ENCODE measurements around the gene CDK2AP2. TPM values are rescaled to one million over a fixed set of nuclear protein-coding genes. Genes with fewer than 3 reads are reported as not detected.

CDK2AP2 gene
- total RNA-seq, 3 donors from 2014 or later = 32.1 to 35.4 (median 32.8) TPM

DNA sequence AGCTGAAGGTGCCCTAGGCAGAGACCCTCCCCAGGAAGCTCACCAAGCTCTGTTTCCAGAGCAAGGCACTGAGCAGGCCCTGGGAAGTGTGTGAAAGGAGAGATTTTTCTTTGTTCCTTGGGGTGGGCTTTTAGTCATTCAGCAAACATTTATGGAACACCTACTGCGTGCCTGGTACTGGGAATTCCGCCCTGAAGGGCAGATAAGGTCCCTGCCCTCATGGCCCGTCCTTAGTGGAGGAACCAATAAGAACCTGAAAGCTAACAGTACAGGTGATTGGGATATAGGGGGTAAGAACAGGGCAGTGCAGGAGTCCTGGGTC is 42.8 kb downstream of the CDK2AP2 start:
- H3K27ac ChIP-seq = peak overlapping the region; percentile 95 to 98
- H3K36me3 ChIP-seq = no peaks in the 10 kb centered on the region
- intact Hi-C loops (cut with DNase I; ENCODE audit: low total_unique reads) = no loop called here
- peak overlapping the region; percentile 50 to 74 (median 54) for H3K4me3 ChIP-seq
- peaks cover 5 to 8% of the 10 kb centered on the region in 2 donors for H3K4me1 ChIP-seq
- TF ChIP-seq POLR2A (IDR thresholded peaks at IDR 0.05) = no peak
- no peak for TF ChIP-seq POLR2AphosphoS5 (IDR thresholded peaks at IDR 0.05)
- TF ChIP-seq, protein P1, sequence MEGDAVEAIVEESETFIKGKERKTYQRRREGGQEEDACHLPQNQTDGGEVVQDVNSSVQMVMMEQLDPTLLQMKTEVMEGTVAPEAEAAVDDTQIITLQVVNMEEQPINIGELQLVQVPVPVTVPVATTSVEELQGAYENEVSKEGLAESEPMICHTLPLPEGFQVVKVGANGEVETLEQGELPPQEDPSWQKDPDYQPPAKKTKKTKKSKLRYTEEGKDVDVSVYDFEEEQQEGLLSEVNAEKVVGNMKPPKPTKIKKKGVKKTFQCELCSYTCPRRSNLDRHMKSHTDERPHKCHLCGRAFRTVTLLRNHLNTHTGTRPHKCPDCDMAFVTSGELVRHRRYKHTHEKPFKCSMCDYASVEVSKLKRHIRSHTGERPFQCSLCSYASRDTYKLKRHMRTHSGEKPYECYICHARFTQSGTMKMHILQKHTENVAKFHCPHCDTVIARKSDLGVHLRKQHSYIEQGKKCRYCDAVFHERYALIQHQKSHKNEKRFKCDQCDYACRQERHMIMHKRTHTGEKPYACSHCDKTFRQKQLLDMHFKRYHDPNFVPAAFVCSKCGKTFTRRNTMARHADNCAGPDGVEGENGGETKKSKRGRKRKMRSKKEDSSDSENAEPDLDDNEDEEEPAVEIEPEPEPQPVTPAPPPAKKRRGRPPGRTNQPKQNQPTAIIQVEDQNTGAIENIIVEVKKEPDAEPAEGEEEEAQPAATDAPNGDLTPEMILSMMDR (IDR thresholded peaks at IDR 0.05) = no peak
- no peaks in the 10 kb centered on the region for H3K27me3 ChIP-seq
- no peaks in the 10 kb centered on the region for H3K9me3 ChIP-seq
- DNase-seq (ENCODE audit: low spot score in 2 of 2) = no peak

DNA sequence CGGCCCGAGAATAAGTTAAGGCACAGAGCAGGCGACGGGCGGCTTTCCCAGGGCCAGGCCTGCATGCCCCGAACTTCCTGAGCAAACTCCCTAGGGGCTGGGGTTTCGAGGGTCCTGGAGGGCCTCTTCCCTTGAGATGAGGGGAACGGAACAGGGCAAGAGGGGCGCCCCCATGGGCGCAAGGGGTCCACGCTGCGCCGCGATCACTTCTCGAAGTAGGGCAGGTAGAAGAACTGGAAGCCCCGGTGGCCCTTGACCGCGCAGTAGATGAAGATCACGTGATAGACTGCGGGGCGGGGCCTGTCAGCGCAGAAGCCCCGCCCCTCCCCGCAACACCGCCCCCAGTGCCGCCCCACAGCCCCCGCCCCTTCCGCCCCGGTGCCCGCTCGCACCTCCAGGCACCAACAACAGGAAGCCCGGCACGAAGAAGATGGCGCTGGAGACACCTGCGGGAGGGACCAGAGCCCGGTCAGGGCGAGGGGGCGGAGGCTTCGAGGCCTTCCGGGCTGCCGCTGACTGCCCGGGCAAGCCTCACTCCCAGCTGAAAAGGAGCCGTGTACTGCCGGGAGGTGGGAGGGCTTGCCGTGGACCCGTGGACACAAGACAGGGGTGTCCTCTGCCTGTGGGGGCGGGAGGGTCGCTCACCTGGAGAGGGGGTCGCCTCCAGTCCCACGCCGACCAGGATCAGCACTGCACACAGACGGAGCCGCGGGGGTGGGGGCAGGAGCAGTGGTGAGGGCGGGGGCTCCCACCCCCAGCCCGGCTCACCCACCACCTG is 43.4 kb downstream of the CDK2AP2 start:
- intact Hi-C loops (cut with DNase I; ENCODE audit: low total_unique reads) = no loop called here
- Histone ChIP-seq H3K4me3 (peak overlapping the region; percentile 50 to 74 (median 54)), H3K27ac (peak overlapping the region; percentile 95 to 98), H3K4me1 (peaks cover 5 to 8% of the 10 kb centered on the region in 2 donors), H3K9me3 (no peaks in the 10 kb centered on the region), H3K36me3 (no peaks in the 10 kb centered on the region), H3K27me3 (no peaks in the 10 kb centered on the region)
- DNase-seq (ENCODE audit: low spot score in 2 of 2) = peak; percentile 84 to 92
- TF ChIP-seq, protein P1 (IDR thresholded peaks at IDR 0.05) = no peak
- TF ChIP-seq POLR2AphosphoS5 (IDR thresholded peaks at IDR 0.05) = peak in 2 of 3 donors; percentile 40 to 55
- peak; percentile 26 for TF ChIP-seq POLR2A (IDR thresholded peaks at IDR 0.05)

DNA sequence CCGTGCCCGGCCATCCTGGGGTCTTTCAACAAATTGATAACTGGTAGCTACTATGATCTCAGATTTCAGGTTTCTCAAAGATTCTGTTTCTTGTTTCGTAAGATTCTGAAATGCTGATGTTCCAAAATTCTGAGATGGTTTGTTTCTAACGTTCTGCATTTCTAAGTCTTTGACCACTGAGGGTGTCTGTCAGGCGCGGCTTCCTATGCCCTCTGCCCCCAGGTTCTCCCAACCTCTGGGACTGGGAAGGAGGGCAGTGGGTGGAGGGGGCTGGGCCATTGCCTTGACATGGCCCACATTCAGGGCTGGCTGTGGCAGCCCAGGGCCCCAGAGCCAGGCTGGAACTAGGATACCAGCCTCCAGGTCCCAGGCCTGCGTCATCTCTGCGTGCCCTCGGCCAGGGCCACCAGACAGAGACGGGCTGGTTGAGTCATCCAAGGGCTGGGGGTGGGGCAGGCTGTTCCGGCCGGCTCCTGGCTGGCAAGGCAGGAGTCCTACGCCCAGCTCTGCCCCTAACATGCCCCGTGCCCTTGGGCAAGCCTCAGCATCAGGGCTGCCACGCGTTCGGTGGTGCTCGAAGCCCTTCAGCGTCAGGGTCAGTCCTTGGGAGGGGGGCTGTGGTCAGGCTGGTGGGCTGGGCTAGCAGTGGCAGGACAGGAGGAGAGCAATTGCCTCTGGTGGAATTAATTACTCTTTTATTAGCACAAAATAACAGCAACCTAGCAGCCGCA is 44.1 kb downstream of the CDK2AP2 start:
- intact Hi-C loops (cut with DNase I; ENCODE audit: low total_unique reads) = no loop called here
- TF ChIP-seq POLR2AphosphoS5 (IDR thresholded peaks at IDR 0.05) (peak in 1 of 3 donors; percentile 40), POLR2A (IDR thresholded peaks at IDR 0.05) (peak; percentile 18)
- TF ChIP-seq, protein P1 (IDR thresholded peaks at IDR 0.05) = no peak
- H3K4me1 ChIP-seq = peaks cover 5 to 8% of the 10 kb centered on the region in 2 donors
- peak overlapping the region; percentile 50 to 74 (median 54) for H3K4me3 ChIP-seq
- no peaks in the 10 kb centered on the region for H3K36me3 ChIP-seq
- H3K9me3 ChIP-seq = no peaks in the 10 kb centered on the region
- H3K27me3 ChIP-seq = no peaks in the 10 kb centered on the region
- peak overlapping the region; percentile 95 to 98 for H3K27ac ChIP-seq
- peak; percentile 83 to 90 for DNase-seq (ENCODE audit: low spot score in 2 of 2)

DNA sequence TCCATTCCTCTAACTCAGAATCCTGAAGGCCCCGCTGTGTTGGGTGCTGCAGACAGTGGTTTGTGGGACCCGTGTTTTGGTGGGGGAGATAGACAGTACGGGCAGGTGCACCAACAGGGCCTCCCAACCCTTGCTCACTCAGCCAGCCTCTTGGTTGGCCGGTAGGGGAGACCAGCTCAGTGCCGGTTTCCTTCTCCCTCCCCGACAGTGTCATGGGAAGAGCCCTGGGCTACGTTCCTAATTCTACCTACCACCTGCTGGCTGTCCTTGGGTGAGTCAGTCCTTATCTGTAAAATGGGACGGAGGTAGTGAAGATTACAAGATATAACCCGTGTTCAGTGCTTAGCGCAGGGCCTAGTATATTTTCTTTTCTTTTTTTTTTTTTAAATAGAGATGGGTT is 44.8 kb downstream of the CDK2AP2 start:
- H3K4me3 ChIP-seq = no peak overlapping the region
- peaks cover 5 to 8% of the 10 kb centered on the region in 2 donors for H3K4me1 ChIP-seq
- TF ChIP-seq POLR2A (IDR thresholded peaks at IDR 0.05) = no peak
- TF ChIP-seq, protein P1 (IDR thresholded peaks at IDR 0.05) = no peak
- no peak for TF ChIP-seq POLR2AphosphoS5 (IDR thresholded peaks at IDR 0.05)
- peak overlapping the region in 1 of 2 donors; percentile 95 for H3K27ac ChIP-seq
- intact Hi-C loops (cut with DNase I; ENCODE audit: low total_unique reads) = no loop called here
- no peaks in the 10 kb centered on the region for H3K36me3 ChIP-seq
- no peaks in the 10 kb centered on the region for H3K27me3 ChIP-seq
- no peaks in the 10 kb centered on the region for H3K9me3 ChIP-seq
- DNase-seq (ENCODE audit: low spot score in 2 of 2) = no peak

DNA sequence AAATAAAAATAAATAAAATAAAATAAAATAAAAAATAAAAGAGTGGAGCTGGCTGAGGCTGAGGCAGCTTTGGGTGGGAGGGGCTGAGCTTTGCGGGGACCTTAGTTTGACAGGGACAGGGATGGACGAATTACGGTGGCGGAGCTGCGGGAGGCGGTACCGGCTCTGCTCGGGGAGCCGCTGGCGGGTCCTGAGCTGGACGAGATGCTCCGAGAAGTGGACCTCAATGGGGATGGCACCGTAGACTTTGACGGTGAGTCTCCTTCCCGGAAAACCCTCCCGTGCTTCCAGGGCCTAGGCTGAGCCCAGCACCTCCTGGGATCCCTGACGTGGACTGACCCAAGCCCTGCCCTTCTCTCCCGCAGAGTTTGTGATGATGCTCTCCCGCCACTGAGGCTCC is 49.7 kb downstream of the CDK2AP2 start:
- no peak overlapping the region for H3K4me3 ChIP-seq
- TF ChIP-seq POLR2AphosphoS5 (IDR thresholded peaks at IDR 0.05) = no peak
- no peak for TF ChIP-seq POLR2A (IDR thresholded peaks at IDR 0.05)
- TF ChIP-seq, protein P1 (IDR thresholded peaks at IDR 0.05) = no peak
- no peaks in the 10 kb centered on the region for H3K36me3 ChIP-seq
- H3K27ac ChIP-seq = no peak overlapping the region
- DNase-seq (ENCODE audit: low spot score in 2 of 2) = no peak
- intact Hi-C loops (cut with DNase I; ENCODE audit: low total_unique reads) = no loop called here
- H3K9me3 ChIP-seq = no peaks in the 10 kb centered on the region
- no peaks in the 10 kb centered on the region for H3K4me1 ChIP-seq
- H3K27me3 ChIP-seq = peaks cover 0 to 2% of the 10 kb centered on the region in 2 donors

Data from breast epithelium (tissue), 4 donors.